A673 (cell line): ENCODE results near the gene ERC1.

Experiments
- EZH2 ChIP-seq: fragments of 200-600 bp; sonication (generic); IDR thresholded peaks from 2 replicates; pipeline ENCODE4 v1.6.1; 2017; ENCODE audit warnings: borderline replicate concordance, low read depth, mild to moderate bottlenecking, mixed read lengths, antibody characterized with exemption, low read length; ENCODE audit not compliant: poor library complexity, severe bottlenecking
- TF ChIP-seq, protein P1 (sequence below): fragments of 300-800, 200-600 bp; sonication (generic); conservative IDR thresholded peaks from 2 replicates; pipeline ENCODE4 v1.5.1; 2017; ENCODE audit warnings: low read depth, mild to moderate bottlenecking, antibody characterized with exemption, low read length, moderate library complexity, mixed read lengths

DNA sequence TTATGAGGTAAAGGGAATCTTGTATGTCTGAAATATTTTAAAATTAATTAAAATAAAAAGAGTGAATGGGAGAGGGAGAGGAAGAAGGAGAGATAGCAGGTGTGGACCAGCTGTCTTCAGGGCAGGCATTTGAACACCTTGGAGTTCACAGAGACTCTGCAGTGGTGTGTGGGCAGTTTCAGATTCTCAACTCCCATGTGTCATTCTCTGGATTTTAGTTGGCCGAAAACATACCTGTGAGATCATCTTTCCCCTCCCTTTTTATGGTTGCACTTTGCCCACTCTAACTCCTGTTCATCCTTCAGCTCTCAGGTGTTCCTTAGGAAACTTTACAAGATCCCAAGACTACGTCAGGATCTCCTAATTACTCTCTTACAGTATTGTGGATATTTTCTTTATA lies 108.1 kb downstream of the ERC1 start:
- TF ChIP-seq, protein P1, sequence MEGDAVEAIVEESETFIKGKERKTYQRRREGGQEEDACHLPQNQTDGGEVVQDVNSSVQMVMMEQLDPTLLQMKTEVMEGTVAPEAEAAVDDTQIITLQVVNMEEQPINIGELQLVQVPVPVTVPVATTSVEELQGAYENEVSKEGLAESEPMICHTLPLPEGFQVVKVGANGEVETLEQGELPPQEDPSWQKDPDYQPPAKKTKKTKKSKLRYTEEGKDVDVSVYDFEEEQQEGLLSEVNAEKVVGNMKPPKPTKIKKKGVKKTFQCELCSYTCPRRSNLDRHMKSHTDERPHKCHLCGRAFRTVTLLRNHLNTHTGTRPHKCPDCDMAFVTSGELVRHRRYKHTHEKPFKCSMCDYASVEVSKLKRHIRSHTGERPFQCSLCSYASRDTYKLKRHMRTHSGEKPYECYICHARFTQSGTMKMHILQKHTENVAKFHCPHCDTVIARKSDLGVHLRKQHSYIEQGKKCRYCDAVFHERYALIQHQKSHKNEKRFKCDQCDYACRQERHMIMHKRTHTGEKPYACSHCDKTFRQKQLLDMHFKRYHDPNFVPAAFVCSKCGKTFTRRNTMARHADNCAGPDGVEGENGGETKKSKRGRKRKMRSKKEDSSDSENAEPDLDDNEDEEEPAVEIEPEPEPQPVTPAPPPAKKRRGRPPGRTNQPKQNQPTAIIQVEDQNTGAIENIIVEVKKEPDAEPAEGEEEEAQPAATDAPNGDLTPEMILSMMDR = no peak
- no peak for TF ChIP-seq EZH2
